Measurements from ENCODE around the gene CTNNA1. TPM values are rescaled to one million over a fixed set of nuclear protein-coding genes. Genes with fewer than 3 reads are reported as not detected.

The CTNNA1 gene
- total and polyA plus RNA-seq, 9 of the 15 experiments (the other 6 are each of a cell fraction or from before 2014, with no cell fraction given): 29.6 to 117 (median 89.1) TPM

GRCh38 chr5:138803285-138803684 lies 50.1 kb downstream of the CTNNA1 start (continued):
- no peak for TF ChIP-seq ZNF324 (CRISPR knock-in tag; IDR thresholded peaks at IDR 0.05)

- Histone ChIP-seq H3K9me3 (replicated peaks; ENCODE audit: control insufficient read depth, insufficient read depth, low read depth, low read length) (no peaks in the 10 kb centered on the region; the same call in 1 of the 2 replicates), H3K36me3 (ENCODE audit: control insufficient read depth, insufficient read depth, low read length) (no peaks in the 10 kb centered on the region), H3K4me1 (replicated peaks in 1 of 2; ENCODE audit: control insufficient read depth in 2 of 2, insufficient read depth in 2 of 2, low read length in 2 of 2) (no peaks in the 10 kb centered on the region), H3K9me1 (ENCODE audit: control insufficient read depth, insufficient read depth, low read length) (peaks cover 4% of the 10 kb centered on the region), H4K20me1 (replicated peaks; ENCODE audit: control insufficient read depth, insufficient read depth, low read length) (no peaks in the 10 kb centered on the region), H3K4me2 (ENCODE audit: insufficient read depth, low read length) (no peak overlapping the region), H3K4me3 (no peak overlapping the region), H3K79me2 (ENCODE audit: control insufficient read depth, insufficient read depth, low read length) (0 out of 3 replicates have a peak, but pooled peaks cover 4% of the 10 kb centered on the region), H3K27ac (ENCODE audit: extremely low read depth, low read depth, low read length) (no peak overlapping the region), H3K27me3 (ENCODE audit: control insufficient read depth in 2 of 2, insufficient read depth in 2 of 2, low read length in 2 of 2) (no peaks in the 10 kb centered on the region), H3K9ac (ENCODE audit: insufficient read depth in 1 of 2, low read depth in 2 of 2, low read length in 2 of 2) (no peak overlapping the region), H2AFZ (ENCODE audit: low read depth, low read length) (no peak overlapping the region)
- intact Hi-C loops (cut with micrococcal nuclease) (no loop called here), in situ Hi-C loops (cut with MboI) (no loop called here)
- no peak for FAIRE-seq
- ChIA-PET CTCF (ENCODE audit: low intra/inter-chr PET ratio) (no interaction called here), POLR2A (interaction anchor here (0.6 to 1.6 kb wide), 5 partner anchors 10 to 397 kb away, joined by 3 read pairs; no protein-coding TSS in a partner anchor)
- 58% methylated on average over 1 of the region's 1 CpG for WGBS (ENCODE audit: insufficient coverage, low coverage, missing lambda C conversion rate)
- BruUV-seq (replicated peaks): no TSS peak
- no peak for ATAC-seq
- TF ChIP-seq THAP7 (CRISPR knock-in tag; IDR thresholded peaks at IDR 0.05) (no peak), ELF2 (CRISPR knock-in tag; IDR thresholded peaks at IDR 0.05) (no peak), SNIP1 (IDR thresholded peaks at IDR 0.05; ENCODE audit: low read depth) (no peak), MTA1 (IDR thresholded peaks at IDR 0.05; ENCODE audit: borderline replicate concordance) (no peak), ZKSCAN3 (CRISPR knock-in tag; IDR thresholded peaks at IDR 0.05) (no peak)
- DNase-seq (ENCODE audit: extremely low read depth in 1 of 4, low spot score in 3 of 4): no peak
Observed at GRCh38 chr5:138803935-138804334, 50.7 kb downstream of the CTNNA1 start.

Measured in K562 (cell line).